DND-41 (cell line): ENCODE data around the gene CCL23.

ENCODE experiments used
- EZH2 ChIP-seq: IDR thresholded peaks from 3 replicates; pipeline ENCODE4 v1.6.1; 2012; ENCODE audit warnings: borderline replicate concordance, low read depth, mild to moderate bottlenecking, moderate library complexity, low read length, inconsistent platforms; ENCODE audit not compliant: severe bottlenecking
- TF ChIP-seq, protein P1 (sequence below): IDR thresholded peaks from 2 replicates; pipeline ENCODE4 v1.5.1; 2012; ENCODE audit warnings: borderline replicate concordance, low read length, moderate library complexity, mild to moderate bottlenecking; ENCODE audit not compliant: poor library complexity, severe bottlenecking; ENCODE audit errors: extremely low read depth

GRCh38 chr17:35973333-35974260 is 44.2 kb downstream of the CCL23 start:
- TF ChIP-seq, protein P1, sequence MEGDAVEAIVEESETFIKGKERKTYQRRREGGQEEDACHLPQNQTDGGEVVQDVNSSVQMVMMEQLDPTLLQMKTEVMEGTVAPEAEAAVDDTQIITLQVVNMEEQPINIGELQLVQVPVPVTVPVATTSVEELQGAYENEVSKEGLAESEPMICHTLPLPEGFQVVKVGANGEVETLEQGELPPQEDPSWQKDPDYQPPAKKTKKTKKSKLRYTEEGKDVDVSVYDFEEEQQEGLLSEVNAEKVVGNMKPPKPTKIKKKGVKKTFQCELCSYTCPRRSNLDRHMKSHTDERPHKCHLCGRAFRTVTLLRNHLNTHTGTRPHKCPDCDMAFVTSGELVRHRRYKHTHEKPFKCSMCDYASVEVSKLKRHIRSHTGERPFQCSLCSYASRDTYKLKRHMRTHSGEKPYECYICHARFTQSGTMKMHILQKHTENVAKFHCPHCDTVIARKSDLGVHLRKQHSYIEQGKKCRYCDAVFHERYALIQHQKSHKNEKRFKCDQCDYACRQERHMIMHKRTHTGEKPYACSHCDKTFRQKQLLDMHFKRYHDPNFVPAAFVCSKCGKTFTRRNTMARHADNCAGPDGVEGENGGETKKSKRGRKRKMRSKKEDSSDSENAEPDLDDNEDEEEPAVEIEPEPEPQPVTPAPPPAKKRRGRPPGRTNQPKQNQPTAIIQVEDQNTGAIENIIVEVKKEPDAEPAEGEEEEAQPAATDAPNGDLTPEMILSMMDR = no peak
- no peak for TF ChIP-seq EZH2
